ENCODE measurements around the gene EPM2AIP1.
"Not testable (repeated sequence)": the region's sequence is repeated elsewhere in the genome, so short reads cannot be mapped to it uniquely, and the experiment has no call there.

Gene EPM2AIP1

DNA sequence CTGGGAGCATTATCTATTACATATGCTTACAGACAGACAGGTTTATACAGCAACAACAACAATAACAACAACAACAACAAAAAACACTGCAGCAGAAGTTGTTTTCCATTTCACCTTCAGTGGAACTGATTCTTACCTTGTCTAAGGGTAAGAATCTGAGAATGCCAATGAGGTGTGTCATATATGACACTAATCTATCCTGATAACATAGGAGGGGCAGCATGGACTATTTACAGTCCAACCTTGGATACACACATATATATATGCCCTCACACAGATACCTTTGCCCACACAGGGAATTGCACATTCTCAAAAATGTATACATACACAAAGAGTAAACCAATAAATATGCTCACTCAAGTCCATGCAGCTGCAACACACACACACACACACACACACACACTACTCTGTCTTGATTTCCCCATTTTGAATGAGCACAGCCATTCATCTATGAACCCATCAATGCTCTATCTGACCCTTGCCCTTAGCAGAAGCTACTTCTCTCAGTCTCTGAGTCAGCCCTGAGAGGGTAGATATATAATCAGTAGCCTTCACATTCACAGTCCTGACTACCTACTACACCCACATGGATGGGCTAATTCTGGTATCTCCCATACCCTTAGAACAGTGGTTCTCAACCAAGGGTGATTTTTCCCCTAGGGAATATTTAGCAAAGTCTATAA is 38.3 kb downstream of the EPM2AIP1 start:
- DNase-seq (ENCODE audit: low spot score): no peak

DNA sequence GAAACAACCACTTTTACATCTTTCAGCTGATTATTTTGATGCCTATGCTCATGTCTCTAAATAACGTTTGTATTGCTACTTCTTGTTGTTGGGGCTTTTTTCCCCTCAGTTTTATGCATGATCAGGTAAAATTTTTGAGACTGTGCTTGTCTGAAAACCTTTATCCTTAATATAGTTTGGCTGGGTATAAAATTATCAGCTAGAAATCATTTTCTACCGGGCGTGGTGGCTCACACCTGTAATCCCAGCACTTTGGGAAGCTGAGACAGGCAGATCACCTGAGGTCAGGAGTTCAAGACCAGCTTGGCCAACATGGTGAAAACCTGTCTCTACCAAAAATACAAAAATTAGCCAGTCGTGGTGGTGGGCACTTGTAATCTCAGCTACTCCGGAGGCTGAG is 45.1 kb downstream of the EPM2AIP1 start:
- not testable (repeated sequence) for DNase-seq (ENCODE audit: low spot score)

DNA sequence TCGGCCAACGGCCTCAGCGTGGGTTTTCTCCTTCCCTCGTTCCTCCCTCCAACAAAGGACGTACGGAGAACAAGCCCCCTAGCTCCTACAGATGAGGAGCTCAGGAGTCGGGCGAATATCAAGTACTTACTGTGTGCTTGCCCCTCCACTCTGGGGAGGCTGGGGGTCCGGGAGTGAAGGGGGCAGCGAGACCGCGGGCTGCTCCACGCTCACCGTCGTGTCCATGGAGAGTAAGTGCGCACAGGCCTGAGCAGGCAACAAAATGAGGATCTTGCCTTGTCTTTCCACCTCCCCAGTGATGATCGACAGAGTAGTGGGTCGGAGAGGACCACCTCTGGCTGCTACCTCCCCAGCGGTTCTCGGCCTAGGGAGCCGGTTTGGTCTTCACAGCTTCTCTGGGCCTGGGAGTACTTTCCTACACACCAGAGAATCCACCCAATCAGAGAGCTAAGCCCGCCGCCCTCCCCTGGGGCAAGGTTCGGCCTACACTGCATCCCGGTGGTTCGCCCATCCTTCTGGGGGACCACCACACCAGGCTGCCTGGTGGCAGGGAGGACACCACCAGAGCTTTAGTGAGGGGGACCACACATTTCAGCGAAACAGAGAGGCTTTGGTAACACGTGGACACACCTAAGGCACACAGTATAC is 47.5 kb downstream of the EPM2AIP1 start:
- no peak for DNase-seq (ENCODE audit: low spot score)

DNA sequence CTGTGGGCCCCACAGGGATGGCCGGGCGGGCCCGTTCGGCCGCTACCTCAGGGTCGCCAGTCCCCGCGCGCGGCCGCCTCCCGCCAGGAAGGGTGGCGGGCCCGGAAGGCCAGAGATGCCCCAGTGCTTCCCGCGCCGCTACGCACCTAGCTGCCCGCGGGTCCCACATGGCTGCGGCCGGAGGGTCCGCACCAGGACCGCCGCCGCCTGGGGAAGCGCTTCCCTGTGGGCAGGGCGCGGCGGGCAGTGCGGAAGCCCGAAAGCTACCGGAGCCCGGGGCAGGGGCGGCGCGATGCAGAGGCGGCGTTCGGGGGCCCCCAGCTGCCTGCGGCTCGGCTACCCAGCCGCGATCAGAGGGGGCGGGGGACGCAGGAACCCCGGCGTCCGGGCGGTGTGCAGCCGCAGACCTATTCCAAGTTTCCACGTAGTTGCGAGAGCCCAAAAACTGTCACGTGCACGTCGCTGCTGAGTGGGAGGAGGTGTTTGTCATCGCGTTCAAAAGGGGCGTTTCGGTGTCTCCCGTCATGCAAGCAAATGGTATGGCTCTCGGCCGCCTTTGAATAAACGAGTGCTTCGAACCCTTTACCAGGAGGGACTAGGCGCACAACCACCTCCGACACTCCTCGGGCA is 48.2 kb downstream of the EPM2AIP1 start, which contains the start of gene TRANK1:
TSS of gene TRANK1 (minus strand) at position 414 of the 630 bp plus-strand sequence. CDS start at position 169, 245 bp downstream.
- peak; percentile 61 for DNase-seq (ENCODE audit: low spot score)

- peak; percentile 12 for DNase-seq (ENCODE audit: low spot score)
These were observed 48.8 kb downstream of the EPM2AIP1 start for GRCh38 chr3:36944012-36944640.

DNA sequence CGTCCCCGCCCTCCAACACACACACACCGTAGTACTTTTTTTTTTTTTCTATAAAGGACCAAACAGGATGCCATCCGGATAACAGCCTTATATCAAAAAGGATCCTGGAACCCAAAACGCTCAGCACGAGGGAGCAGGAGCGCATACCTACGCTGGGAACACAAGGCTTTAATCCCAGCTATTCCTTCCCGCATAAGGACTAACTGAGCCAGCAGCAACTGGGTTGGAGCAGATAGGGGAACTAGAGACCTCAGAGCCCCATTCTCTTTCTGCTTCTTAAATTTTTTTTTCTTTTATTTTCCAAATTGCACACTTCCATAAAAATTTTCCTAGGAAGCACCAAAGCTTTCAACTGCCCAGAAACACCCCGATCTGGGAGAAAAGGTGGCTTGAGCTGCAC is 49.3 kb downstream of the EPM2AIP1 start:
- no peak for DNase-seq (ENCODE audit: low spot score)

DNA sequence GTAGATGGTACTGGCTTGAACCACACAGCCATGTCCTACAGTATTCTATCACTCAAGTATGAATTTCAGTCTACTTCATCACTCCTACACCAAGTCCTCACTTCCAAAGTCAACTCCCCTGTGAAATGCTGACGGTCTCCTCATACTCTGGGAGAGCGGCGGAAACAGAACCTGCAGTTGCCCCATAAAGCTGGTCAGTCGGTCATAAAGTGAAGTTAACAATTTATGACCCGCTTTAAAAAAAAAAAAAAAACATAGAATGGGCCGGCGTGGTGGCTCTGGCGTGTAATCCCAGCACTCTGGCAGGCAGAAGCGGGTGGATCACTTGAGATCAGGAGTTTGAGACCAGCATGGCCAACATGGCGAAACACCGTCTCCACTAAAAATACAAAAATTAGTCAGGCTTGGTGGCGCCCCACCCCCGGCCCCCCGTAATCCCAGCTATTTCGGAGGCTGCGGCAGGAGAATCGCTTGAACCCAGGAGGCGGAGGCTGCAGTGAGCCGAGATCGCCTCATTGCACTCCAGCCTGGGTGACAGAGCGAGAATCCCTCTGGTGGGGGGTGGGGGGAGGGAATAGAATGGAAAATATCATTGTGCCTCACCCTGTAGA is 50.2 kb downstream of the EPM2AIP1 start:
- no peak for DNase-seq (ENCODE audit: low spot score)

DNA sequence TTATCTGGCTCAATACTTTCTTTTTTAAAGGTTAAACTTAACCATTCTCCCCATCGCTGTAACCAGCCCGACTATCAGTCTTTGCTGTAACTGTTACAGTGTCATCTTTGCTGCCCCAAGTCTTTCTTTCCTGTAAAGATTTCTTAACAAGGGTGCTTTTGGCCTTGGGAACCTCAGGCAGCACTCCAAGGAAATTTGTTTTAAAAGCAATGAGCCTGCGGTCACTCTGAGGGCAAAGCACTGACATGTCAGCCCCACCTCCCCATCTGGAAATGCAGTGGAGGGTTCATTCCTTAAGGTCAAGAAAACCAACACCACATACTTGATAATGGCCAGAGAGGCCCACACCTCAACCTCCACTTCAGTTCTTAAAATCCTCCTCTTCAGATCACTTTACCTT is 51.3 kb downstream of the EPM2AIP1 start:
- no peak for DNase-seq (ENCODE audit: low spot score)

DNA sequence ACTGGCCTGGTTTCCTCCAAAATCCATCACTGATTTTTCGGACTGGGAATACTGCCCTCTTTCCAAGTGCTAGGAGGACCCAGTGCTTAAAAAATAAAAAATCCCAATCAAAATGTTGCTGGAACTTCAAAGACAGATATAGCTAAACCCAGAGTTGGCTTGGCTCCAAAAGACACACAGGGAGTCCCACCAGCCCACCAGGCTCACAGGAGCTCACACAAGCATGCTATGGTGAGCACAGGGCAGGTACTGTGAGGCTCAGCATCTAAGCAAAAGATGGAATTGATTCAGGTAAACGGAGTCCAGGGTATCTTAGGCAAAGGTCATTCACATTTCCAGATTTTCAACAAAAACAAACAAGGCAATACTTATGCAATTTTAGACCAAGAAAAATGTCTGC is 51.8 kb downstream of the EPM2AIP1 start:
- no peak for DNase-seq (ENCODE audit: low spot score)

DNA sequence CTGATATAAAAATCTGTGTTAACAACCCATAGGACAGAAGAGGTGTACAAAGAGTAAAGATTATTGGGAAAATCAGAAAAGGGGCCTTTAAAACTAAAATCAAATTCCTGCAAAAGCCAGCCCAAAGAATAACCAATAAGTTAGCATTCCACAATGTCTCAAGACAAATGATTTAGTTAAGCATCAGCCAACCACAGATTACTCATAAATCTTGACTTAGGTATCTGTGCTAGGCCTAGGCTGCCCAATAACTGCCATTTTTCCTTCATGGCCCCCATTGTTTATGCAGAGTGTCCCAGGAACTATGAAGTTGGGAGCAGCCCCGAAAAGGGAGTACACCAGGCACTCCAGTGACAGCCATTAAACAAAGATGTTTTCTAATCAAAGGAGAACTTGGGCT is 55.4 kb downstream of the EPM2AIP1 start:
- no peak for DNase-seq (ENCODE audit: low spot score)

All from activated CD4-positive, alpha-beta T cell treated with anti-CD3 and anti-CD28 coated beads, Interleukin-2, Interleukin-4, amounts not matched to agents 100 ng/mL and 50 ng/mL, durations not matched to agents 16 hours and 8 hours (primary cell).